Gastrocnemius medialis (tissue), 4 donors: ENCODE results near the gene USP6NL. TPM values are rescaled to one million over a fixed set of nuclear protein-coding genes. Genes with fewer than 3 reads are reported as not detected.

Source experiments
- ATAC-seq, 2 donors: fragments of 150-250 bp; one replicate each; pipeline ENCODE4 v1.9.1; 2016
- DNase-seq, 2 donors: peaks; one replicate each; pipeline ENCODE4 v3.0.0-alpha.2; 2019
- H3K27ac ChIP-seq, 4 donors: fragments of 200-600 bp; sonication (generic); 1 replicate in 1 of 4; 2 replicates in 3 of 4; pipeline ENCODE4 v1.5.1; 2016 to 2018; ENCODE audit warnings: mild to moderate bottlenecking in 2 of 4, moderate library complexity in 1 of 4
- H3K27me3 ChIP-seq, 3 donors: fragments of 200-600 bp; sonication (generic) in 2 of 3; 1 replicate in 1 of 3; 2 replicates in 2 of 3; pipeline versions ENCODE4 v1.5.1 to v1.6.0; 2016 to 2019; ENCODE audit warnings: mild to moderate bottlenecking in 1 of 3, moderate library complexity in 1 of 3
- H3K36me3 ChIP-seq, 2 donors: fragments of 200-600 bp; sonication (generic) in 1 of 2; one replicate each; pipeline ENCODE4 v1.5.1; 2017 to 2018
- H3K4me1 ChIP-seq, 2 donors: fragments of 200-600 bp; sonication (generic) in 1 of 2; one replicate each; pipeline ENCODE4 v1.5.1; 2016 to 2017; ENCODE audit warnings: mild to moderate bottlenecking in 2 of 2
- H3K4me3 ChIP-seq, 4 donors: fragments of 200-600 bp; sonication (generic) in 3 of 4; 1 replicate in 1 of 4; 2 replicates in 3 of 4; pipeline ENCODE4 v1.5.1; 2016 to 2019; ENCODE audit warnings: mild to moderate bottlenecking in 2 of 4
- H3K9me3 ChIP-seq, 3 donors: fragments of 200-600 bp; sonication (generic) in 2 of 3; 1 replicate in 1 of 3; 2 replicates in 2 of 3; pipeline ENCODE4 v1.5.1; 2016 to 2019
- CTCF ChIP-seq, 5 experiments: fragments of 450-650 bp in 3 of 5; fragments of 200-600 bp in 2 of 5; sonication (generic) in 2 of 5; IDR thresholded peaks in 4 of 5; conservative IDR thresholded peaks in 1 of 5; 1 replicate in 4 of 5; 2 replicates in 1 of 5; pipeline ENCODE4 v1.5.1; 2016 to 2019; ENCODE audit warnings: antibody characterized with exemption in 5 of 5, mild to moderate bottlenecking in 3 of 5, moderate library complexity in 3 of 5
- POLR2A ChIP-seq, 2 donors: fragments of 450-650 bp; IDR thresholded peaks; one replicate each; pipeline ENCODE4 v1.6.1; 2017; ENCODE audit warnings: antibody characterized with exemption in 2 of 2, mild to moderate bottlenecking in 2 of 2, moderate library complexity in 2 of 2
- in situ Hi-C, 4 donors: fragments of 200-750 bp; cut with MboI; loops; one replicate each; pipeline versions ENCODE4 v1.15.0 to v1.8.0; 2017; ENCODE audit warnings: low sequenced_read_pairs in 4 of 4
- intact Hi-C: fragments of 100-400 bp; cut with DNase I; formaldehyde crosslinking; loops from one replicate; pipeline ENCODE4 v1.15.1; 2023; ENCODE audit warnings: low total_unique reads
- total RNA-seq, 4 donors: library from RNA; depleted of rRNA; stranded (reverse); fragments of >200 nt; gene quantifications; one replicate each; pipeline versions ENCODE4 v1.1.0 to v1.2.3, GENCODE V29; 2016

The USP6NL gene
- total RNA-seq, 4 donors from 2014 or later: 5.6 to 6.2 (median 5.9) TPM

DNA sequence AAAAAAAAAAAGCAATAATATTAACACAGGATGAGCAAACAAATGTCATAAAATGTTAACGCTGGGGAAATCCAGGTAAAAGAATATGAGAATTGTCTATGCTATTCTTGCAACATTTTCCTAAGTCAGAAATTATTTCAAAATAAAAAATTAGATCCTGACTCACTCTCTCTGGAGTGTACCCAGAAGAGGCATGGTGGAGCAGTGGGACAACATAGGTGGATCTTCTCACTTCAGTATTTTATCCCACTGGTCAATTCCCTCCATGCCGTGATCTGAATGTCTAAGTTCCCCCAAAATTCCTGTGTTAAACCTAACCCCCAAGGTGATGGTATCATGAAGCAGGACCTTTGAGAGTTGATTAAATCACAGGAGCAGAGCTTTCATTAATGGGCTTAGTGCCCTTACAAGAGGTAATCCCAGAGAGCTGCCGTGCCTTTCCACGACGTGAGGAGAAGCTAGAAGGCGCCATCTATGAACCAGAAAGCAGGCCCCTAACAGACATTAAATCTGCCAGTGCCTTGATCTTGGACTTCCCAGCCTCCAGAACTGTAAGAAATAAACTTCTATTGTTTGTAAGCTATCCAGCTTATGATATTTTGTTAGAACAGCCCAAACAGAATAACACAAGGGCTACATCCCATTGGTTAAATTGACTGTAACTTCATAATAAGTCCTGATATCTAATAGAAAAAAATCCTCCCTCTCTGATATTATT is 35.2 kb downstream of the USP6NL start:
- H3K27ac ChIP-seq: no peak overlapping the region
- TF ChIP-seq POLR2A (IDR thresholded peaks at IDR 0.05): no peak
- no peak for TF ChIP-seq CTCF (IDR thresholded peaks at IDR 0.05 in 4 of 5, conservative IDR thresholded peaks at IDR 0.05 in 1 of 5)
- H3K27me3 ChIP-seq: no peaks in the 10 kb centered on the region
- no peak for DNase-seq
- no peak overlapping the region for H3K4me3 ChIP-seq
- no peaks in the 10 kb centered on the region for H3K9me3 ChIP-seq
- in situ Hi-C loops: no loop called here
- H3K36me3 ChIP-seq: no peaks in the 10 kb centered on the region
- no peak for ATAC-seq
- H3K4me1 ChIP-seq: no peaks in the 10 kb centered on the region
- intact Hi-C loops: no loop called here

DNA sequence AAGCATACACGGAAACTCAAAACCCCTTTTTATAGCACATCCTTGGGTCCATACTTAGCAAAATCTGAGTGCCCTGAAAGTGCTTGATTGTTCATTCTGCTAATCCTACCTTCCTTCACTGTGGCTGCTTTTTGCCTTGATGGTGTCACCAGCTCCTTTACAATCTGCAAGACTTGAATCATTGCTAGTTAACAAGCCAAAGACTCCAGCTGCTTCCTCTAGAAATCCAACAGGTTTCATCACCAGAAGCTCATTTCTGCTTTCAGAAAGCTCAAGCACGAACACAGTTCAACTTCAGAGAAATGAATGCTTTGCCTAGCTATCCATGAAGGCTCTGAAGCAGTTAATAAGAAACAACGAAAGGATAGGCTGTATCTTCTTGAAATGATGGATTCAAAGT is 38.0 kb downstream of the USP6NL start:
- no peaks in the 10 kb centered on the region for H3K4me1 ChIP-seq
- in situ Hi-C loops: no loop called here
- TF ChIP-seq CTCF (IDR thresholded peaks at IDR 0.05 in 4 of 5, conservative IDR thresholded peaks at IDR 0.05 in 1 of 5): no peak
- no peak for TF ChIP-seq POLR2A (IDR thresholded peaks at IDR 0.05)
- H3K4me3 ChIP-seq: no peak overlapping the region
- H3K27me3 ChIP-seq: no peaks in the 10 kb centered on the region
- no peak overlapping the region for H3K27ac ChIP-seq
- H3K36me3 ChIP-seq: no peaks in the 10 kb centered on the region
- H3K9me3 ChIP-seq: no peaks in the 10 kb centered on the region
- intact Hi-C loops: no loop called here
- DNase-seq (no peak), ATAC-seq (no peak)

DNA sequence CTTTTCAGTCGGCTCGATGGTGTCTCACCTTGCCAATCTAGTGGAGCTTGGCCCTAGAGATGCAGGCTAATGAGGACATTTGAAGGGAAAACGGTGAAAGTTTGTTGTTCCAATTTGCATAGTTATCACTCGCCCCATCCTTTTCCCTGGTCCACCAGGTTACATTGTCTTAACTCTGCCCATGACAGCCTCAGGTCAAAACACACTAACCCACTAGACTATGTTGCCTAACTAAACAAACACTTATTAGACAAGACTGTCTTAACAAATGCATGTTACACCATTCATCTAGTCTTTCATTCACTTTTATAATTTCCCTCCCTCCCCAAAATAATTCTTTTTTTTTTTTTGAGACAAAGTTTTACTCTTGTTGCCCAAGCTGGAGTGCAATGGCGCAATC is 40.7 kb downstream of the USP6NL start:
- Histone ChIP-seq H3K27ac (no peak overlapping the region), H3K27me3 (no peaks in the 10 kb centered on the region), H3K4me3 (no peak overlapping the region), H3K36me3 (no peaks in the 10 kb centered on the region), H3K4me1 (no peaks in the 10 kb centered on the region), H3K9me3 (no peaks in the 10 kb centered on the region)
- TF ChIP-seq POLR2A (IDR thresholded peaks at IDR 0.05): no peak
- TF ChIP-seq CTCF (IDR thresholded peaks at IDR 0.05 in 4 of 5, conservative IDR thresholded peaks at IDR 0.05 in 1 of 5): no peak
- in situ Hi-C loops (no loop called here), intact Hi-C loops (no loop called here)
- no peak for ATAC-seq
- DNase-seq: no peak

DNA sequence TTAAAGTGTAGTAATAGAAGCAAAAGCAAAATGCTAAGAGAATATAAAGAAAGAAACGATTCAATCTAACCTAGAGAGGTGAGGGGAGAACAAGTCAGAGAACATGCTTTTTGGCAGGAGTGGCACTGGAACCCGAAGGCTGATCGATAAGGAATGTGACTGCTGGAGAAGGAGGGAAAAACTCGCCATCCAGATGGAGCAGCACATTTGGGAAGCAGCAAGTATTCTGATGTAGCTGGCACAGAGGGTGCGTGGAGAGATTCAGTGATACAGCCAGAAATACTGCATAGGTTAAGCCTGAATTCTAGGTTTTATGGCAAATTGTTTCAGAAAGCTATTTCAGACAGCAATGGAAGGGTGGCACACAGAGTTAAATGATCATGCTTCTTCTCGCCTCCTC is 42.0 kb downstream of the USP6NL start:
- intact Hi-C loops (no loop called here), in situ Hi-C loops (no loop called here)
- Histone ChIP-seq H3K27ac (no peak overlapping the region), H3K9me3 (no peaks in the 10 kb centered on the region), H3K4me3 (no peak overlapping the region), H3K36me3 (no peaks in the 10 kb centered on the region), H3K4me1 (no peaks in the 10 kb centered on the region), H3K27me3 (no peaks in the 10 kb centered on the region)
- DNase-seq: no peak
- TF ChIP-seq CTCF (IDR thresholded peaks at IDR 0.05 in 4 of 5, conservative IDR thresholded peaks at IDR 0.05 in 1 of 5) (no peak), POLR2A (IDR thresholded peaks at IDR 0.05) (no peak)
- ATAC-seq: no peak

GRCh38 chr10:11568578-11568977 is 42.9 kb downstream of the USP6NL start:
- in situ Hi-C loops (no loop called here), intact Hi-C loops (no loop called here)
- DNase-seq: no peak
- H3K9me3 ChIP-seq: no peaks in the 10 kb centered on the region
- no peak for ATAC-seq
- TF ChIP-seq POLR2A (IDR thresholded peaks at IDR 0.05) (no peak), CTCF (IDR thresholded peaks at IDR 0.05 in 4 of 5, conservative IDR thresholded peaks at IDR 0.05 in 1 of 5) (no peak)
- no peaks in the 10 kb centered on the region for H3K4me1 ChIP-seq
- no peaks in the 10 kb centered on the region for H3K36me3 ChIP-seq
- H3K27ac ChIP-seq: no peak overlapping the region
- no peak overlapping the region for H3K4me3 ChIP-seq
- H3K27me3 ChIP-seq: no peaks in the 10 kb centered on the region
